ENCODE measurements around the gene EPHA2. TPM values are rescaled to one million over a fixed set of nuclear protein-coding genes. Genes with fewer than 3 reads are reported as not detected.

Gene EPHA2
- total and polyA plus RNA-seq, 2 experiments from 2014 or later = 9.8 to 26.2 TPM

GRCh38 chr1:16195518-16195905, 39.6 kb upstream of the EPHA2 start:
- Histone ChIP-seq H3K27me3 (no peaks in the 10 kb centered on the region), H3K36me3 (no peaks in the 10 kb centered on the region), H3K9me3 (ENCODE audit: low read depth) (no peaks in the 10 kb centered on the region), H3K4me3 (no peak overlapping the region), H3K27ac (no peak overlapping the region), H3K4me1 (ENCODE audit: low read depth) (no peaks in the 10 kb centered on the region)
- no peak for DNase-seq (ENCODE audit: low read depth in 1 of 2, low spot score in 1 of 2)
- TF ChIP-seq CTCF (IDR thresholded peaks at IDR 0.05; ENCODE audit: low read depth, low read length) = no peak

- no peak for DNase-seq (ENCODE audit: low read depth in 1 of 2, low spot score in 1 of 2)
- no peak overlapping the region for H3K27ac ChIP-seq
- H3K9me3 ChIP-seq (ENCODE audit: low read depth) = no peaks in the 10 kb centered on the region
- H3K4me3 ChIP-seq = no peak overlapping the region
- TF ChIP-seq CTCF (IDR thresholded peaks at IDR 0.05; ENCODE audit: low read depth, low read length) = no peak
- H3K4me1 ChIP-seq (ENCODE audit: low read depth) = no peaks in the 10 kb centered on the region
- no peaks in the 10 kb centered on the region for H3K36me3 ChIP-seq
- H3K27me3 ChIP-seq = no peaks in the 10 kb centered on the region
These were observed 36.2 kb upstream of the EPHA2 start for GRCh38 chr1:16191916-16192546.

- Histone ChIP-seq H3K36me3 (no peaks in the 10 kb centered on the region), H3K27me3 (no peaks in the 10 kb centered on the region), H3K4me1 (ENCODE audit: low read depth) (no peaks in the 10 kb centered on the region), H3K27ac (no peak overlapping the region), H3K9me3 (ENCODE audit: low read depth) (no peaks in the 10 kb centered on the region), H3K4me3 (no peak overlapping the region)
- TF ChIP-seq CTCF (IDR thresholded peaks at IDR 0.05; ENCODE audit: low read depth, low read length) = no peak
- DNase-seq (ENCODE audit: low read depth in 1 of 2, low spot score in 1 of 2) = no peak
These were observed 35.4 kb upstream of the EPHA2 start for GRCh38 chr1:16191309-16191708.

GRCh38 chr1:16189921-16190621, 34.2 kb upstream of the EPHA2 start:
- Histone ChIP-seq H3K9me3 (ENCODE audit: low read depth) (no peaks in the 10 kb centered on the region), H3K27ac (no peak overlapping the region), H3K4me3 (no peak overlapping the region), H3K27me3 (no peaks in the 10 kb centered on the region), H3K36me3 (no peaks in the 10 kb centered on the region), H3K4me1 (ENCODE audit: low read depth) (no peaks in the 10 kb centered on the region)
- DNase-seq (ENCODE audit: low read depth in 1 of 2, low spot score in 1 of 2) = no peak
- no peak for TF ChIP-seq CTCF (IDR thresholded peaks at IDR 0.05; ENCODE audit: low read depth, low read length)

- no peak overlapping the region for H3K27ac ChIP-seq
- DNase-seq (ENCODE audit: low read depth in 1 of 2, low spot score in 1 of 2) = no peak
- H3K4me3 ChIP-seq = no peak overlapping the region
- H3K4me1 ChIP-seq (ENCODE audit: low read depth) = no peaks in the 10 kb centered on the region
- H3K9me3 ChIP-seq (ENCODE audit: low read depth) = no peaks in the 10 kb centered on the region
- H3K27me3 ChIP-seq = no peaks in the 10 kb centered on the region
- no peaks in the 10 kb centered on the region for H3K36me3 ChIP-seq
- TF ChIP-seq CTCF (IDR thresholded peaks at IDR 0.05; ENCODE audit: low read depth, low read length) = no peak
These were observed 33.1 kb upstream of the EPHA2 start for GRCh38 chr1:16189003-16189402.

All from cardiac muscle cell (in vitro differentiated cells and primary cell).